Esophagus squamous epithelium (tissue), 5 donors: ENCODE results near the gene STON2. TPM values are rescaled to one million over a fixed set of nuclear protein-coding genes. Genes with fewer than 3 reads are reported as not detected.
"Not testable (repeated sequence)": the region's sequence is repeated elsewhere in the genome, so short reads cannot be mapped to it uniquely, and the experiment has no call there.

ENCODE experiments used
- DNase-seq: peaks from one replicate; lab custom pipeline; 2025; lab: John Stamatoyannopoulos, UW
- H3K27ac ChIP-seq, 4 donors: fragments of 200-600 bp; sonication (generic); one replicate each; pipeline ENCODE4 v1.5.1; 2016 to 2019; ENCODE audit warnings: mild to moderate bottlenecking in 1 of 4
- H3K27me3 ChIP-seq, 4 donors: fragments of 200-600 bp; sonication (generic); 1 replicate in 3 of 4; 2 replicates in 1 of 4; pipeline versions ENCODE4 v1.5.1 to v1.6.0; 2017 to 2021; ENCODE audit warnings: antibody characterized with exemption in 1 of 4
- H3K36me3 ChIP-seq, 3 donors: fragments of 200-600 bp; sonication (generic); one replicate each; pipeline ENCODE4 v1.5.1; 2016 to 2019
- H3K4me1 ChIP-seq, 3 donors: fragments of 200-600 bp; sonication (generic); one replicate each; pipeline ENCODE4 v1.5.1; 2017 to 2019
- H3K4me3 ChIP-seq, 4 donors: fragments of 200-600 bp; sonication (generic); 1 replicate in 3 of 4; 2 replicates in 1 of 4; pipeline ENCODE4 v1.5.1; 2016 to 2019; ENCODE audit warnings: mild to moderate bottlenecking in 2 of 4, moderate library complexity in 1 of 4
- H3K9me3 ChIP-seq, 3 donors: fragments of 200-600 bp; sonication (generic); one replicate each; pipeline ENCODE4 v1.5.1; 2016 to 2019
- CTCF ChIP-seq, 6 experiments: fragments of 450-650 bp in 4 of 6; fragments of 200-600 bp in 2 of 6; sonication (generic) in 2 of 6; IDR thresholded peaks; one replicate each; pipeline ENCODE4 v1.5.1; 2016 to 2019; ENCODE audit warnings: antibody characterized with exemption in 6 of 6, mild to moderate bottlenecking in 4 of 6, moderate library complexity in 4 of 6
- POLR2A ChIP-seq, 4 donors: fragments of 450-650 bp; IDR thresholded peaks; one replicate each; pipeline ENCODE4 v1.6.1; 2017; ENCODE audit warnings: antibody characterized with exemption in 4 of 4, mild to moderate bottlenecking in 4 of 4, moderate library complexity in 3 of 4
- WGBS, 2 donors: methylation state at CpG; one replicate each; pipeline ENCODE4 v1.1.5; 2018; 5-methylcytosine and 5-hydroxymethylcytosine counted together
- intact Hi-C: fragments of 100-400 bp; cut with DNase I; formaldehyde crosslinking; loops from one replicate; pipeline ENCODE4 v1.15.0; 2022
- total RNA-seq, 4 donors: library from RNA; depleted of rRNA; stranded (reverse); fragments of >200 nt; gene quantifications; one replicate each; pipeline ENCODE4 v1.1.0, GENCODE V29; 2016
- donor health status: DM: yes; HTN: yes; CAD: no.

Gene STON2
- total RNA-seq, 4 donors from 2014 or later = 58.7 to 71.6 (median 67.1) TPM

DNA sequence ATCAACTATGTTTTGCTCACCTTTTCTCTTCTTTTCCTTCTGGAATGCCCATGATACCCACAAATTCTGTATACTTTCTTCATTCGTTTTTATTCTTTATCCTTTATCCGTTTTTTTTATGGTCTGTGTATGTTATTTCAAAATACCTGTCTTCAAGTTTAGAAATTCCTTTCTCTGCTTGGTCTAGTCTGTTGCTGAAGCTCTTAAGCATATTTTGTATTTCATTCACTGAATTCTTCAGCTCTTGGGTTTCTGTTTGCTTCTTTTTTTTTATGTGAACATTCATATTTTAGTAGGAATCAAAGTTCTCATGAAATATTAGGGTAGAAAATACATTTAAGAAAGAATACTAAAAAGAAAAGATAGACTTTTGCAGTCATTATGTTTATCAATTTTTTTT is 156.6 kb downstream of the STON2 start:
- no peak for TF ChIP-seq POLR2A (IDR thresholded peaks at IDR 0.05)
- TF ChIP-seq CTCF (IDR thresholded peaks at IDR 0.05) = no peak
- Histone ChIP-seq H3K4me3 (no peak overlapping the region), H3K9me3 (peaks cover 0 to 10% (median 0%) of the 10 kb centered on the region in 3 donors), H3K36me3 (no peaks in the 10 kb centered on the region), H3K27me3 (no peaks in the 10 kb centered on the region), H3K27ac (no peak overlapping the region), H3K4me1 (peaks cover 0 to 14% (median 0%) of the 10 kb centered on the region in 3 donors)
- intact Hi-C loops = no loop called here
- 65 to 92% methylated on average over 2 of the region's 2 CpGs for WGBS, 2 donors
- no peak for DNase-seq

DNA sequence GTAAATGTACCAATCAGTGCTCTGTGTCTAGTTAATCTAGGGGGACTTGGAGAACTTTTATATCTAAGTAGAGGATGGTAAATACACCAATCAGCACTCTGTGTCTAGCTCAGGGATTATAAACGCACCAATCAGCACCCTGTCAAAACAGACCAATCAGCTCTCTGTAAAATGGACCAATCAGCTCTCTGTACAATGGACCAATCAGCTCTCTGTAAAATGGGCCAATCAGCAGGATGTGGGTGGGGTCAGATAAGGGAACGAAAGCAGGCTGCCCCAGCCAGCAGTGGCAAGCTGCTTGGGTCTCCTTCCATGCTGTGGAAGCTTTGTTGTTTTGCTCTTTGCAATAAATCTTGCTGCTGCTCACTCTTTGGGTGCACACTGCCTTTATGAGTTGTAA is 163.3 kb downstream of the STON2 start:
- H3K36me3 ChIP-seq, H3K27ac ChIP-seq, H3K4me3 ChIP-seq, intact Hi-C loops, H3K9me3 ChIP-seq, H3K4me1 ChIP-seq, H3K27me3 ChIP-seq, DNase-seq: not testable (repeated sequence)
- WGBS, 2 donors = 58 to 63% methylated on average over 2 of the region's 2 CpGs

DNA sequence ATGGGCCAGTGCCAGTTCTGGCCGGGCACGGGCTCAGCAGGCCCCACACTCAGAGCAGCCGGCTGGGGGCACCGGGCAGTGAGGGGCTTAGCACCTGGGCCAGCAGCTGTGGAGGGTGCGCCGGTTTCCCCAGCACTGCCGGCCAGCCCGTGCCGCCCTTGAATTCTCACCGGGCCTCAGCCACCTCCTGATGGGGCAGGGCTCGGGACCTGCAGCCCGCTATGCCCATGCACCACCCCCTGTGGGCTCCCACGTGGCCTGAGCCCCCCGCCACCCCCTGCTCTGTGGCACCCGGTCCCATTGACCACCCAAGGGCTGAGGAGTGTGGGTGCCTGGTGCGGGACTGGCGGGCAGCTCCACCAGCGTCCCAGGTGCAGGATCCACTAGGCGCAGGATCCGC is 164.0 kb downstream of the STON2 start:
- Histone ChIP-seq H3K27ac (no peak overlapping the region), H3K4me1 (no peaks in the 10 kb centered on the region), H3K36me3 (no peaks in the 10 kb centered on the region), H3K9me3 (no peaks in the 10 kb centered on the region), H3K27me3 (no peaks in the 10 kb centered on the region), H3K4me3 (no peak overlapping the region)
- 88% methylated on average over 5 of the region's 20 CpGs; no CpG with 5 or more reads in 1 of the 2 donors for WGBS, 2 donors
- intact Hi-C loops = no loop called here
- no peak for TF ChIP-seq POLR2A (IDR thresholded peaks at IDR 0.05)
- no peak for TF ChIP-seq CTCF (IDR thresholded peaks at IDR 0.05)
- no peak for DNase-seq

GRCh38 chr14:81235096-81235495 is 165.0 kb downstream of the STON2 start:
- DNase-seq = no peak
- Histone ChIP-seq H3K27me3 (no peaks in the 10 kb centered on the region), H3K4me1 (no peaks in the 10 kb centered on the region), H3K27ac (no peak overlapping the region), H3K9me3 (no peaks in the 10 kb centered on the region), H3K4me3 (no peak overlapping the region), H3K36me3 (no peaks in the 10 kb centered on the region)
- WGBS, 2 donors = 54 to 68% methylated on average over 2 of the region's 2 CpGs
- intact Hi-C loops = no loop called here
- TF ChIP-seq POLR2A (IDR thresholded peaks at IDR 0.05) (no peak), CTCF (IDR thresholded peaks at IDR 0.05) (no peak)

DNA sequence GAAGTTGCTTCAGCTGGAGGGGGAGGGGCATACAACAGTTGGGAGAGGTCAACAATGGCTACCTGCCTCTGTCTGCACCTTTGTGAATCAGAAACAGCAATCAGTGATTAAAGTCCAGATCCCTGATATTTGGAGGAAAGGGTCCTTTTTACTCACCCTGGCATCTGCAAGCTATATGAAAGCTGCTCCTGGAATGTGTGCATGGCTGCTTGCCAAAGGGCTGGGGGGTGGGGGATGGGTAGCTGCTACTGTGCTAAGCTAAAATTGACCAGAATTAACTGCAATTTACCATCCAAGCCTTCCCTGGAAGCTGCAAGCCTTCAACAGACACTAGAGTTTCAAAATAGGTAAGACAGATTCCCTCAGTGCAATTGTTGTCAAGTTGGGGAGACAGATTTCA is 165.8 kb downstream of the STON2 start:
- Histone ChIP-seq H3K4me1 (no peaks in the 10 kb centered on the region), H3K4me3 (no peak overlapping the region), H3K27ac (no peak overlapping the region), H3K36me3 (no peaks in the 10 kb centered on the region), H3K9me3 (no peaks in the 10 kb centered on the region), H3K27me3 (no peaks in the 10 kb centered on the region)
- DNase-seq = no peak
- TF ChIP-seq CTCF (IDR thresholded peaks at IDR 0.05) (no peak), POLR2A (IDR thresholded peaks at IDR 0.05) (no peak)
- intact Hi-C loops = no loop called here

- Histone ChIP-seq H3K9me3 (no peaks in the 10 kb centered on the region), H3K27me3 (no peaks in the 10 kb centered on the region), H3K36me3 (no peaks in the 10 kb centered on the region), H3K4me1 (no peaks in the 10 kb centered on the region), H3K27ac (no peak overlapping the region), H3K4me3 (no peak overlapping the region)
- TF ChIP-seq CTCF (IDR thresholded peaks at IDR 0.05) = no peak
- TF ChIP-seq POLR2A (IDR thresholded peaks at IDR 0.05) = no peak
- intact Hi-C loops = no loop called here
- 60 to 67% methylated on average over 1 of the region's 1 CpG for WGBS, 2 donors
- no peak for DNase-seq
Observed at GRCh38 chr14:81233615-81234014, 166.5 kb downstream of the STON2 start.
